Esophagus mucosa (tissue), 1 donor: ENCODE results near the gene SLX1A. TPM values are rescaled to one million over a fixed set of nuclear protein-coding genes. Genes with fewer than 3 reads are reported as not detected.
"Not testable (repeated sequence)": the region's sequence is repeated elsewhere in the genome, so short reads cannot be mapped to it uniquely, and the experiment has no call there.

ENCODE experiments used
- ATAC-seq: fragments of 200-7000 bp; cut with Tn5 transposase; one replicate; pipeline ENCODE4 v1.9.1; 2020
- total RNA-seq: library from RNA; stranded (reverse); gene quantifications from one replicate; pipeline ENCODE4 v1.2.4, GENCODE V29; 2023
- donor health status: DM: yes; HTN: yes; CAD: no.

Gene SLX1A
- total RNA-seq, 1 donor from 2014 or later, result 27.9 TPM

DNA sequence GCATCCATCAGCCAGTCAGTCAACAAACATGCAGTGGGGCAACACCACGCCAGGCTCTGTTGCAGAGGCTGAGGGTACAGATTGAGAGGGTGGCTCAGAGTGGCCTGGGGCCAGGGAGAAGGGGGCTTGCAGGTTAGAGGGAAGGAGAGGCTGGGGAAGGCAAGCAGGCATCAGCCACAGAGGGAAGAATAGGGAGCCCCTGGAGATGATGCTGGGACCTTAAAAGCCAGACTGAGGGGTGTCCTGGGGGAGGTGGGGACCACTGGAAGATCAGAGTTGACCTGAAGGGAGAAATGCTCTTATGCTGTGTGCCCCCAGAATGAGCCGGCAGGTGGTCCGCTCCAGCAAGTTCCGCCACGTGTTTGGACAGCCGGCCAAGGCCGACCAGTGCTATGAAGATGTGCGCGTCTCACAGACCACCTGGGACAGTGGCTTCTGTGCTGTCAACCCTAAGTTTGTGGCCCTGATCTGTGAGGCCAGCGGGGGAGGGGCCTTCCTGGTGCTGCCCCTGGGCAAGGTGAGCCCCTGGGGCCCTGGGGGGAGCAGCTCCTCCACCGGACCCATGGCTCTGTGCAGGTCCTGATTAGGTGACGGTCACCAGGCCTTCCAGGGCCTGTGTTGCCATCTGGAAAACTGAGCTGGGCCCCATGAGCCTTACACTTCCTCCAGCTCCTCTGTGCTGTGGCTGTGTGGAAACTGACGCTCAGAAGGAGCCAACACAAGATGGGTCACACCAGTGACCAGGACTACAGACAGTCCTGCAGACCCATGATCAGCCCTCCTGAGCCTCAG is 8.6 kb upstream of the SLX1A start:
- ATAC-seq, result no peak

DNA sequence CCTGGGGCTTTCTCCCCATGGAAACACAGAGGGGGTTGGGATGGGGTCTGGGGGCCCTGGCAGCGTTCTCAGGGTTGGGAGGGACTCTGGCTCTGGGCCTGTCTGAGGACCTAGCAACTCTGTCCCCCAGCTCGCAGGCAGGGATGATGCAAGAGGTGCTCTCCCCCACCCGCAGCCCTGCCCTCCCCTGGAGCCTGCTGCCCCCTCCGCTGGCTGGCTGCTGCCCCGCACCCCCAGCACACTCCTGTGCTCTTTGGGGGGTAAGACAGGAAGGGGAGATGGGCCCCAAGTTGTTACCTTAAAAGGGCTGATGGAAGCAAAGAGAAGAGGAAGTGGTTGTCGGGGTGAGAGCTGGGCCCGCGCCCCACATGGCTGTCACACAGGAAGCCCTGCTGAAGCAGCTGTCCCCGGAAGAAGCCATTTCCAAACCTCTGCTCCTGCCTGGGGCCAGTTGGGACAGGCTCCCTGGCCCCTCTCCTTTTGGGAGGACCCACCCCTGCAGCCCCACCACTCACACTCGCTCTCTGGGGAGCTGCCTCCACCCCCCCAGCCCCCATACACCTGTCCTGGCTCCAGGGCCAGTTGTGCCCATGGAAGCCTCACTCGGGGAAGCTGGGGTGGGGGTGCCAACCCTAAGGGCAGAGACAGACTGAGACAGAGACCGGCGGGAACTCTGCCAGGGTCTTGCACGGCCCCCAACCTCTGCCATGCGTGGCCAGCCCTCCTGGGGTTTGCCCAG is 7.8 kb upstream of the SLX1A start:
- ATAC-seq, result peak; percentile 23

DNA sequence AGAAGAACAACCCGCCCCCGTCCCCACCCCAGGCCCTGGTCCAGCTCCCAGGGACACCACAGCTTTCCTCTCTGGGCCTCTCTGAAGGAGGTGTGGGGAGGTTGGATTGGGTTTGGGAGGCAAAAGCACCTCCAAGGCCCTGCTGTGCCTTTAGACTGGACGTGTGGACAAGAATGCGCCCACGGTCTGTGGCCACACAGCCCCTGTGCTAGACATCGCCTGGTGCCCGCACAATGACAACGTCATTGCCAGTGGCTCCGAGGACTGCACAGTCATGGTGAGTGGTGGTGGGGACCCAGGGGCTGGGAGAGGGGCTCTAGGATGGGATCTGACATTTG is 7.3 kb upstream of the SLX1A start:
- ATAC-seq, result no peak

DNA sequence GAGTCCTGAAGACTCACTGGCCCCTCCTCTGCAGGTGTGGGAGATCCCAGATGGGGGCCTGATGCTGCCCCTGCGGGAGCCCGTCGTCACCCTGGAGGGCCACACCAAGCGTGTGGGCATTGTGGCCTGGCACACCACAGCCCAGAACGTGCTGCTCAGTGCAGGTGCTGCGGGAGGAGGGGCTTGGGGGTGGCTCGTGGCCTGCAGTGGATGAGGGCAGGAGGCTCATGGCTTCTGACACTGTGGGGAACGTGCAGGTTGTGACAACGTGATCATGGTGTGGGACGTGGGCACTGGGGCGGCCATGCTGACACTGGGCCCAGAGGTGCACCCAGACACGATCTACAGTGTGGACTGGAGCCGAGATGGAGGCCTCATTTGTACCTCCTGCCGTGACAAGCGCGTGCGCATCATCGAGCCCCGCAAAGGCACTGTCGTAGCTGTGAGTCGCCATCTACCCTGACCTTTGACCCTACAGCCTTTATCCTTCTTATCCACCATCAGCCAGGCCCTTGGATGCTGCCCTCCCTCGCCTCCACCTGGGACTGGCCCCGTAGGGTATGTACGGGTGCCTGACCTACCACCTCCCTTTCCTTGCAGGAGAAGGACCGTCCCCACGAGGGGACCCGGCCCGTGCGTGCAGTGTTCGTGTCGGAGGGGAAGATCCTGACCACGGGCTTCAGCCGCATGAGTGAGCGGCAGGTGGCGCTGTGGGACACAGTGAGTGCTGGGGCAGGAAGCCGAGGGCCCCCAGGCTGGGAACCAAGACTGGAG is 6.7 kb upstream of the SLX1A start:
- peak; percentile 24 for ATAC-seq

DNA sequence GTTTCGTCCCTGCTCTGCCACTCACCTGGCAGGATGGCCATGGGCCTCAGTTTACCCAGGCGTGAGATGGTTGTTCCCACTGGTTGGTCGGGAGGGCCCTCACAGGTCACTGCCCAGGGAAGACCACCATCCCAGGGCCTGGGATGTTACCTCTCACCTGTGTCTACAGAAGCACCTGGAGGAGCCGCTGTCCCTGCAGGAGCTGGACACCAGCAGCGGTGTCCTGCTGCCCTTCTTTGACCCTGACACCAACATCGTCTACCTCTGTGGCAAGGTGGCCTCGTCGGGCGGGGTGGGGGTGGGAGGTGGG is 6.2 kb upstream of the SLX1A start:
- ATAC-seq, result no peak

DNA sequence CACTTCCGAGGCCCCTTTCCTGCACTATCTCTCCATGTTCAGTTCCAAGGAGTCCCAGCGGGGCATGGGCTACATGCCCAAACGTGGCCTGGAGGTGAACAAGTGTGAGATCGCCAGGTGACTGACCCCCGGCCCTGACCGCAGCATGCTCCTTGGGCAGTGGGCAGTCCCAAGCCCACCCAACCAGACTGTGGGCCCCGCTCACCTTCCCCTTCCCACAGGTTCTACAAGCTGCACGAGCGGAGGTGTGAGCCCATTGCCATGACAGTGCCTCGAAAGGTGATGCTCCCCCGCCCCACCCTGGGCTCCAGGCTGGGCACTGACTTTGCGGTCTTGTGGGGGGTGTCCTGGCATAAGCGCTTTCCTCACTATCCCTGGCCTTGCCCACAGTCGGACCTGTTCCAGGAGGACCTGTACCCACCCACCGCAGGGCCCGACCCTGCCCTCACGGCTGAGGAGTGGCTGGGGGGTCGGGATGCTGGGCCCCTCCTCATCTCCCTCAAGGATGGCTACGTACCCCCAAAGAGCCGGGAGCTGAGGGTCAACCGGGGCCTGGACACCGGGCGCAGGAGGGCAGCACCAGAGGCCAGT is 5.6 kb upstream of the SLX1A start:
- ATAC-seq, result no peak

DNA sequence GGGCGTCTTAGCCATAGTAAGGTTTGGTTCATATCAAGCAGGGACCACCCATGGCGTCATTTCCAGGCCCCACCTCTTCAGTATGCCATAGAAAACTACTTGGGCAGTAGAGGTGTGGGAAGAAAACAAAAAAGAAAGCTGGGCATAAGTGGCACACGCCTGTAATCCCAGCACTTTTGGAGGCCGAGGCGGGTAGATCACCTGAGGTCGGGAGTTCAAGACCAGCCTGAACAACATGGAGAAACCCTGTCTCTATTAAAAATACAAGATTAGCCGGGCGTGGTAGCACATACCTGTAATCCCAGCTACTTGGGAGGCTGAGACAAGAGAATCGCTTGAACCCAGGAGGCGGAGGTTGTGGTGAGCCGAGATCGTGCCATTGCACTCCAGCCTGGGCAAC is 2.5 kb upstream of the SLX1A start:
- ATAC-seq, result not testable (repeated sequence)

DNA sequence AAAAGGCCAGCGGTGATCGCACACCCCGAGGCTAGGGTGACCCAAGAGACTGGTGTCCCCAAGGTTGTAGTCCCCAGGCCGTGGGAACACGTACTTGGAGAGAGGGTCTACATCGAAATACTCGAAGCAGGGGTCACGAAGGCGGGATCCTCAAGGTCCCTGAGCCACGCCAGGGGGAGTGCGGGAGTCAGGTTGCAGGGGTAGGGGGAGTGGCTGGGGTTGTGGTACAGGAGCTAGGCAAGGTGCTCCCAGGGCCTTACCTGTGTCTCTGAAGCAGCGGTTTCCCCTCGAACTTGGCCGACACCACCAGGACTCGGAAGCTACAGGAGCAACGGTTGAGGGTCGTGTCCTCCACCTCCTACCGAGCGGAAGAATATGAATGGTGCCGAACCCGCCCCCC is 577 bp upstream of the SLX1A start:
- peak; percentile 34 for ATAC-seq

DNA sequence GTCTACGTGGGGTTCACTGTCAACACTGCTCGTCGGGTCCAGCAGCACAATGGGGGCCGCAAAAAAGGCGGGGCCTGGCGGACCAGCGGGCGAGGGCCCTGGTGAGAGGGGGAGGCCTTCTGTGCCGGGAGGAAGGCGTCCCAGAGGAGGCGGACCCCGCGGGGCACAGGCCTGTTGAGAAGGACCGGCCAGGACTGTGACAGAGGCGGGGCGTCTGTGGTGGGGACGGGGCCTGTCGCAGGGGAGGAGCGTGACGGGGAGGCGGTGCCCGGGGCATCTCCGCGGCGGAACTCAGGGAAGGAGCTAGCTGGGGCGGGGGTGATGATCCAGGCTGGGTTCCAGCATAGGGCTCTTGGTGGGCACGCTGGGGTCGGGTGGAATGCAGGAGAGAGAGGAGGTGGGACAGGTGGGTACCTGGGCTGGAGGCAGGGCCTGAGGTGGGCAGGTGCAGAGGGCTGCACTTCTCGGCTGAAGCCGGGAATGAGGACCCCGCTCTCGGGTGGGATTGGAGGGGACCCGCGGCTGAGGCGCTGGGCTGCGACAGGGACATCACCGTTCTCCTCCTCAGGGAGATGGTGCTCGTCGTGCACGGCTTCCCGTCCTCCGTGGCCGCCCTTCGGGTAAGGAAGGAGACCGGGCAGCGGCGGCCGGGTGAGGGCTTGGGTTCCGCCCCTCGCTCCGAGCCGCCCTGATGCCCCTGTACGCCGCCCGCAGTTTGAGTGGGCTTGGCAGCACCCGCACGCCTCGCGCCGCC is 674 bp downstream of the SLX1A start:
- ATAC-seq, result peak; percentile 74

DNA sequence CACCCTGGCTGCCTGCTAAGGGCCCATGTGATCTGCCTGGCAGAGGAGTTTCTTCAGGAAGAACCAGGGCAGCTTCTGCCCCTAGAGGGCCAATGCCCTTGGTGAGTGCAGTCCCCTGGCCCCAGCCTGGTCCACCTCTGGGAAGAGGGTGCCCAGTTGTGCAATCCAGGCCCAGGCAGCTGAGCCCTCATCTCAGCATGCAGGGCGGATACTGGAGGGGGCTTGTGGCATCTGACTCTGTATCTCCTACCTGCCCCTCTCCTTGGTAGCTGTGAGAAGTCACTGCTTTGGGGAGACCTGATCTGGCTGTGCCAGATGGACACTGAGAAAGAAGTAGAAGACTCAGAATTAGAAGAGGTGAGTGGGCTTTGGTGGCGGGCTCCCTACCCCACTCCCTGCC is 3.3 kb downstream of the SLX1A start:
- ATAC-seq, result not testable (repeated sequence)

DNA sequence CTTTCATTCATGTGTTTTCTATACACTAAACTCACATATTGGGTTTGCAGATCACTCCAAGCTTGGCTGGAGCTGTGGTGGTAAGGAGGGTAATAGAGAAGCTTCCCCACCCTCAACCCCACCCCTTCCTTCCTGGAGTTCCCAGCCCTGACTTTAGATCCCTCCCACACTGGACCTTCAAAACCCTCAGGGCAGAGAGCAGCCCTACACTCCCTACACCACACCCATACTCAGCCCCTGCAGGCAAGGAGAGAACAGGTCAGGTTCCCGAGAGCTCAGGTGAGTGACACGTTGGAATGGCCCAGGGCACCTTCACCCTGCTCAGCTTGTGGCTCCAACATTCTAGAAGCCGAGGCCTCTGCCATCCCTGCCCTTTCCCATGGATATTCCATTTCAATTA is 5.4 kb downstream of the SLX1A start, which contains the start of gene SULT1A3:
SULT1A3 (plus strand) TSS at position 207 of the 400 bp plus-strand sequence. CDS start 1,474 bp downstream, outside the sequence.
- peak; percentile 63 for ATAC-seq

DNA sequence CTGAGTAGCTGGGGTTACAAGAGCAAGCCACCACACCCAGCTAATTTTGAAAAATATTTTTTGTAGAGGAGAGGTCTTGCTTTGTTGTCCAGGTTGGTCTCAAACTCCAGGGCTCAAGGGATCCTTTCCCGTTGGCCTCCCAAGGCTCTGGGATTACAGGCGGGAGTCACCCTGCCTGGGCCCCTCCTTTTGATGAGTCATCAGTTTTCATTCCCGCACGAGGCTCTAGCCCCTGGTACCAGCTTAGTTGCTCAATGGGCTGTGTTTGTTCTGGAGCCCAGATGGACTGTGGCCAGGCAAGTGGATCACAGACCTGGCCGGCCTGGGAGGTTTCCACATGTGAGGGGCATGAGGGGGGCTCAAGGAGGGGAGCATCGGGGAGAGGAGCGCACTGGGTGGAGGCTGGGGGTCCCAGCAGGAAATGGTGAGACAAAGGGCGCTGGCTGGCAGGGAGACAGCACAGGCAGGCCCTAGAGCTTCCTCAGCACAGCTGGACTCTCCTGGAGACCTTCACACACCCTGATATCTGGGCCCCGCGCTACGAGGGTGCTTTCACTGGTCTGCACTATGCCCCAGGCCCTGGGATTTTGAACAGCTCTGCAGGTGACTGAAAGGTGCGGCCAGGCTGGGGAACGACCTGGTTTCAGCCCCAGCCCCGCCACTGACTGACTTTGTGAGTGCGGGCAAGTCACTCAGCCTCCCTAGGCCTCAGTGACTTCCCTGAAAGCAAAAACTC is 6.1 kb downstream of the SLX1A start:
- peak; percentile 65 for ATAC-seq

DNA sequence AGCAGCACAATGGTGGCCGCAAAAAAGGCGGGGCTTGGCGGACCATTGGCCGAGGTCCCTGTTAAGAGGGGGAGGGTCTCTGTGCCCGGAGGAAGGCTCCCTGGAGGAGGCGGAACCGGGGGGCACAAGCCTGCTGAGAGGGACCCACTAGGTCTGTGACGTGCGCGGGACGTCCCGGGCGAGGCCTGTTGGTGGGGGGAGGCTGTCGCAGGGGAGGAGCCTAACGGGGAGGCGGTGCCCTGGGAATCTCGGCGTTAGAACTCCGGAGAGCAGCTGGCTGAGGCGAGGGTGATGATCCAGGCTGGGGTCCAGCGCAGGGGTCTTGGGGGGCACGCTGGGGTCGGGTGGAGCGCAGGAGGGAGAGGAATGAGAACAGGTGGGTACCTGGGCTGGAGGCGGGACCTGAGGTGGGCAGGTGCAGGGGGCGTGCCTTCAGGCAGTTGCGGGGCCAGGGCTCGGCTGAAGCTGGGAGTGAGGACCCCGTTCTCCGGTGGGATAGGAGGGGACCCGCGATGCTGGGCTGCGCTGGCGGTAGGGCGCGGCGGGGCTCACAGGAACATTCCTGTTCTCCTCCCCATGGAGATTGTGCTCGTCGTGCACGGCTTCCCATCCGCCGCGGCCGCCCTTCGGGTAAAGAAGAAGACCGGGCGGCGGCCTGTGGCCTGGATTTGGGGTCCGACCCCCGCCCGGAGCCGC is 12.0 kb downstream of the SLX1A start:
- ATAC-seq, result peak; percentile 35

DNA sequence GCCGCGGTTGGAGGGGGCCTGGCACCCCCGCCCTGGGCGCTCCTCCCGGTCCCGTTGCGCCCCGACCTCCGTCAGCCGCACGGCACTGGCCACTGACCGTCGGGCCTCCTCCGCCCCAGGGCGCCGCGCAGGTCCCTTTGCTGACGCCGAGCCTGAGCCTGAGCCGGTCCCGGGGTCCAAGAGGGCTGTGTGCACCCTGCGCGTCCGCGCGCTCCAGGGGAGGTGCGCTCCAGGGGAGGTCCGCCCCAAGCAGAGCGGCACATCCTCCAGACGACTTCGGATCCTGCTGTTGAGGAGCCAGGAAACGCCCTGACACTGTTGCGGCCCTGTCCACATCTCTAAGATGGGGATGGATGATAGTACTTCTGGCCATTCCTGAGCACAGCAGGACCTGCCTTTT is 12.6 kb downstream of the SLX1A start:
- peak; percentile 31 for ATAC-seq

DNA sequence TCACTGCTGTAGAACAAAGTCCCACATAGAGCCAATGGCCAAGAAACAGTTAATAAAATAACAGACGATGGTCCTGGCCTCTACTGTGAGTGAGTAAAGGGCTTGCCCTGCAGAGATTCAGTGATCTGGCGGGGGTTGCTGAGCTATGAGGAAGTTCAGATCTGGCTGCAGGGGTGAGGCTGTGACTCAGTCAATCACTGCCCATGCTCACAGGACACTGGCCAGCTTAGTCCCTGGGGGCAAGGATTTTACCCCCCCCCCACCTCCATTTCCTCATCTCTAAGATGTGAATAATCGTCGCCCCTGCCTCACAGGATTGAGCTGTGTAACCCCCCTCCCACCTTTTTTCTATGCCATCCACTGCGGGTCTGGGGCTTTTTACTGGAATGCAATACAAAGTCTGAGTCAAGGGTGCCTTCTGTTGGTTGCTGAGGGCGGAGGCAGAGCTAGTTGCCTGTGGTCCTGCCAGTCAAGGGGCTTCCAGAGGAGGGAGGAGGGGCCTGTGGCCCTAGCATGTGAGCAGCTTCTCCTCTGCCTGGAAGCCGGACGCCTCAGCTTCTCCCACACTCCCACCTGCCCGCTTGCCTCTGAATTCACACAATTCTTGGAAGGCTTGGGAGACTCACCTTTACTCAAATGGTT is 13.5 kb downstream of the SLX1A start:
- peak; percentile 42 for ATAC-seq

DNA sequence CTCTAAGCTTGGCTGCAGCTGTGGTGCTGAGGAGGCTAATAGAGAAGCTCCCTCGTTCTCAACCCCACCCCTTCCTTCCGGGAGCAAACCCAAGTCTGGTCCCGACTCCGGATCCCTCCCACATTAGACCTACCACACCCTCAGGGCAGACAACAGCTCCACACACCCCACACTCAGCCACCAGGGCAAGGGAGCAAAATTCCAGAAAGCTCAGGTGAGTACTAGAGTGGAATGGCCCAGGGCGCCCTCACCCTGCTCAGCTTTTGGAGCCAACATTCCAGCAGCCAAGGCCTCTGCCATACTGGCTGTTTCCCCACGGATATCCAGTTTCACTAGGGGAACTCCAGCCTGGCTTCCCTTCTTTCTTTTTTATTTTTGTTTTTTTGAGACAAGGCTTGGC is 15.4 kb downstream of the SLX1A start:
- peak; percentile 45 for ATAC-seq

DNA sequence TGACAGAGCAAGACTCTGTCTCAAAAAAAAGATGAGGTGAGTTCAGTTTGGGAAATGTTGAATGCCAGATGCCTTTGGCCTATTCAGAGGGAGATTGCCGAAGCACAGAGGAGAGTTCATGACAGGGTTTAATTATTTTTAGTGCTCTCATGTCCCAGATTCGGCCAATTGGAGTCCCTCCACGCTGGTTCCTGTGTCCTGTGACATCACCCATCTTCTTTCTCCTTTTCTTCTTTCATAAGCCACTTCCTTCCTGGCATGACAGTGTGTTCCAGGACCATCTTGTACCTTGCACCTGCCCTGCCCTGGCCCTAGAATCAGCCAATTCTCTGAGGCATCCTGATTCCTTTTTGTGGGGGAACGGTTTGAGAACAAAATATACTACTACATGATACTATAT is 17.7 kb downstream of the SLX1A start:
- not testable (repeated sequence) for ATAC-seq

DNA sequence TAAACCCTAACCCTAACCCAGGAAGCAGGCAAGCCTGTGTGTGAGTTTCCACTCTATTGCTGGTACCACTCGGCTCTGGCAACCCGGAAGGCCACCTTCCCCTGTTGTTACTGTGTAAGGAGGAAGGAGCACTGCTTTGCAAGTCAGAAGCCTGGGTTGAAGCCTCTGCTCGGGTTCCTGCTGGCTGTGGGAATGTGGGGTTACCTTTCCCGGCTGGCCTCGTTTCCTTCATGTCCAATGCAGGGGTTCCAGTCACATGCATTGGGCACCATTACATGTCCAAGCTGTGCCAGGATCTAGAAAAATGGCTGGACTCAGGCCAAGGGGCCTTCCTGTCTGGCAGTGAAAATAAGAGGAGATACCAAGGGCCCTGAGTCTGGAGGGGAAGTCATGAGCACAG is 23.4 kb downstream of the SLX1A start:
- not testable (repeated sequence) for ATAC-seq
